GM21526 (cell line): Measurements from ENCODE around the gene THEM4.

Source experiments
- ATAC-seq: cut with Tn5 transposase; IDR thresholded peaks from one replicate; pipeline ENCODE4 v1.9.1; 2021; ENCODE audit warnings: moderate library complexity; ENCODE audit not compliant: unreplicated experiment, low FRiP score

THEM4 gene

DNA sequence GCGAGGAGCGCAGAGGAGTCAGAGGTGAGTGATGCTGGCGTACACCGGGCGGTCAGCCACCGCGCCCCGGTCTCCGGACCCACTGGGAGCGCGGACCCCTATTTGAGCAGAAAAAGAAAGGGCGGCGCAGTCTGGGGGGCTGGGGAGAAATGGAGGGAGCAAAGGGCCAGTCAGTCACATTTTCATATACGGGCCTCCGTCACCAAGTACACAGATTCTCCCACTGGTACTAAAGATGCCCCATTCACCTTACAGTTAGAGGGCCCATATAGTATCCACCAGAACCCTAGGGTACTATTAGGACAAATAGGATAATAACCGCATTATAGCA lies 70.3 kb downstream of the THEM4 start:
- ATAC-seq, result no peak

GRCh38 chr1:151838222-151839081 lies 70.9 kb downstream of the THEM4 start:
- no peak for ATAC-seq

DNA sequence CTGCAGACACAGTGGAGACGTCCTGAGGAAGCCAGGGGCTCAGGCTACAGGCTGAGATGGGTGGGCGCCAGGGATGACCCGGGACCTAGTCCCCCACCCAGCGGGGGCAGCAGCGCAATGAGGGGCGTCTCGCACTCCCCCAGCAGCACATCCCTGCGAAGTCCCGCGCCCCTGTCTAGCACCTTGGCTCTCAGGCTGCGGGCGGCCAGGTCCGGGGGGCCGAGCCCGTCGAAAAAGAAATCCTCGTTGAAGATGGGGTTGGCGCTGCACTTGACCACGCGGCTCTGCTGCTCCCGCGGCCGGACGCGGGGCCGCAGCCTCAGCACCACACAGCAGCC lies 71.5 kb downstream of the THEM4 start:
- no peak for ATAC-seq

DNA sequence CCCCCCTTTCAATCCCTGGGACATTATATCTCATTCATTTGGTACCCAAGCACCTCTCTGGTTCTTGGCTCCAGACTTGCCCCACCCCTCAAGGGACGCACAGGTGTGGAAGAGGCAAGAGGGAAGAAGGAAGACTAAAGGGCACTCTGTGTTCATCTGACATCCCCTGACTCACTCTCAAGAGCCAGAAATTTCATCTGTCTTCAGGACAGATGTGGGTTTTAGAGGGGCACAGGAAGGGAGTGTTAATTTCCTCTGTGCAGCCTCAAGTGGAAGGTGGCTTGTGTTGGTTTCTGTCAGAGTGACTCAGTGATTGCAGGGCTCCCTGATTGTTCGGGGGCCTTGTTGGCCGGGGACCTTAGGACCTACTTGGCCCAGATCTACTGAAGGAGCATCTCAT lies 72.1 kb downstream of the THEM4 start:
- no peak for ATAC-seq

- no peak for ATAC-seq
These were observed 73.7 kb downstream of the THEM4 start for GRCh38 chr1:151835596-151835995.

- no peak for ATAC-seq
These were observed 75.1 kb downstream of the THEM4 start for GRCh38 chr1:151834239-151834638.

DNA sequence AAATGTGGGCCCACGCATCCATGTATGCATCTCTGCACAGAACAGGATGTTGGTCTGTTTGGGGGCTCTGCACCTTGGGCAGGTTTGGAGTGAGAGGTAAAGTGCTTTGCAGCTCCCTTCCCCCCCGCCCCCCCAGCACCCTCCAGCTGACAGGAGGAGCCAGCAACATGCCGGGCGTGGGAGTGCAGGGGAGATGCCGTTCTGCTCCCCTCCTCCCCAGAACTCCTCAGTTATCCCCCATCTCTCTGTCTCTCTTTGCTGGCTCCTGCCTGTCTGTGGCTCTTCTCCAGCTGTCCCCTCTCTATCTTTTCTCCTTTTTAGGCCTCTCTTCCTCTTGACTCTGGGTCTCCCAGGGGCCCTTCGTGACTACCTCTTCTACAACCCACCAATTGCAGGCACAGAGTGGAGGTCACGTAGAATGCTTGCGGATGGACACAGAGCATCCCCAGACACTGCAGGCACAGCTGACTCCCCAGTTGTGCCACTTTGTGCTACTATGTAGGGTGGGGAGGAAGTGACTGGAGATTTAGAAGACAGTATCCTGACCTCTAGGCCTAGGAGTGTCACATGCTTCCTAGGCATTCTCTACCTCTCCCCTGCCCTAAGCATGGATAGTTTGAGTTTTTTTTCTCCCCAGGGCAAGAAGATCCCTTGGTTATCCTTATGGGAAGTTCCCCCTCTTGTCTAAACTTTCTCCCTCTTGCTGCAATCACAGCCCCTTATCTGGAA lies 76.0 kb downstream of the THEM4 start:
- no peak for ATAC-seq

DNA sequence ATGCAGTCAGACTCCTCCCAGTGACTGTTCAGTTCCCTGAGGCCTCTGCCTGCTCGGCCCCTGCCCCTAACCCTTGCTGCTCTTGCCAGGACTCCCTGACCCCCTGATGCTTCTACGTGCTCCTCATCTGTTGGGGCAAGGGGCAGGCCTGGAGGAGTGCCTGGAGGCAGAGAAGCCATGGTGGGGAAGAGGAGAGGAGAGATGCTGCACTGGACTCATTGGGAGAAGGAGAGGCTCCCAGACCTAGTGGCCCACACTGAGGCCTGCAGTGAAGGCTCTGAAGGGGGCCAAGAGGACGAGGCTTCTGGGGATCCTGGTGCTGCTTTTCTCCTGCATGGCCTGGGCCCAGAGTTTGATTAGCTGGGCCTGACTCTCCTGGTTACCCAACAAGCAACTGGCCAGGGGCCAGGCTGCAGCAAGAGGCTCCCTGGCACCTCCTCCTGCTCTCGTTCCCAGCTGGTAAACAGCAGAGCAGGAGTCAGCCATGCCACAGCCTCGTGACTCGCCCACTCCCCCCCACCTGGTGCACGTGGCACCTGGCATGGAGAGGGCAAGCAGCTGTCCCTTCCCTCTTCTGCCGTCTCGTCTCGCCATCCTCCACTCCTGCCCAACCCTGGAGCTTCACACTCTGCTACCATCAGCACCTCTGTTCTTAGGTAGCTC lies 76.9 kb downstream of the THEM4 start:
- no peak for ATAC-seq

DNA sequence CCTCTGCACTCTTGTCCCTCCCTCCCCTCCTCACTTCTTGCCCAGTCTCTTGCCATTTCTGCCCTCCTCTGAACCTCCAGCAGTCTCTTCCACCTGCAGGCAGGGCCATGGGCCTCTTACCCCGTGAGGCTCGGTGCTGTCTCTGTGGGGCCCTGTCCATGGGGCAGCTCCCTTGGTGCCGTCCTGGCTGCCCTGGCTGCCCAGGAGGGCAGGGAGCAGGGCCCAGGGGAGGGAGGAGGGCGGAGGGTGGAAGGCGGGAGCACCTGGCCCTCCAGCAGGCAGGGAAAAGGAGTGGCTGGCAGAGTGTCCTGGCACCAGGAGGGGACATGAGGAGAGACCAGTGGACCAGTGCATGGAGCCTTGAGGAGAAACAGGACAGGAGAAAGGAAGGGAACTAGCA lies 77.7 kb downstream of the THEM4 start, which contains the start of gene RORC:
Gene RORC (minus strand): TSS at position 198 of the 400 bp plus-strand sequence. CDS start 38 bp downstream, at position 160.
- ATAC-seq, result no peak

DNA sequence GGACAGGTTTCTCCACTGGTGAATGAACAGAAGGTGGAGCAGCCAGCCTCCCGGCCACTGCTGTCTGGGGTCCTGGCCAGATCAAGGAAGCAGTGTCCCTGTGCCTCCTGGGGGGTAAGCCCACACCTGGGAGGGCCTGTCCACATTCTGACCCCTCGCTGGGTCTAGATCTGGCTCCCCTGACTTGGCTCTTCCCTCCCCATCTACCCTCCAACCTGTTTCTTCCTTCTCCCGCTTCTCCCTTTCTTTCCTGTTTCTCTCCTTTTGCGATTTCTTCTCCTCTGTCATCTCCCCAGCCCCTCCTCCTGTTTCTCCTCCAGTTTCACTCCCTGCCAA lies 78.1 kb downstream of the THEM4 start:
- ATAC-seq, result no peak

DNA sequence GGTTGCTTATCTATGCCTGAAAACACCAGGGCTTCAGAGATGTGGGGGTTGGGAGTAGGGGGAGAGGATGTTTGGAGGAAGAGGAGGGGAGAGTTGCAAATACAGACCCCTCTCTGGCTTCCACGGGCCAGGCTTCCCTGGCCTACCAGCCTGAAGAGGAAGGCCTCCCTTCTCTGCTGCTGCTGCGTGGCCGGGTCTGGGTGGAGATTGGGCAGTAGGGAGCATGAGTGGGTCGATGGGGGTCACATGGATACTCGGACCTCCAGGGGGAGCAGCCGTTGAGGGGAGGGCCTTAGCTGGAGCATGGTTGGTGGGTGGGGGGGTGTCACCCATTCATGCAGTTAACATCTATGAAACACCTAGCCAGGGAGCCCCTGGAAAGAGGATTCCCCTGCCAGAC lies 79.3 kb downstream of the THEM4 start:
- no peak for ATAC-seq

DNA sequence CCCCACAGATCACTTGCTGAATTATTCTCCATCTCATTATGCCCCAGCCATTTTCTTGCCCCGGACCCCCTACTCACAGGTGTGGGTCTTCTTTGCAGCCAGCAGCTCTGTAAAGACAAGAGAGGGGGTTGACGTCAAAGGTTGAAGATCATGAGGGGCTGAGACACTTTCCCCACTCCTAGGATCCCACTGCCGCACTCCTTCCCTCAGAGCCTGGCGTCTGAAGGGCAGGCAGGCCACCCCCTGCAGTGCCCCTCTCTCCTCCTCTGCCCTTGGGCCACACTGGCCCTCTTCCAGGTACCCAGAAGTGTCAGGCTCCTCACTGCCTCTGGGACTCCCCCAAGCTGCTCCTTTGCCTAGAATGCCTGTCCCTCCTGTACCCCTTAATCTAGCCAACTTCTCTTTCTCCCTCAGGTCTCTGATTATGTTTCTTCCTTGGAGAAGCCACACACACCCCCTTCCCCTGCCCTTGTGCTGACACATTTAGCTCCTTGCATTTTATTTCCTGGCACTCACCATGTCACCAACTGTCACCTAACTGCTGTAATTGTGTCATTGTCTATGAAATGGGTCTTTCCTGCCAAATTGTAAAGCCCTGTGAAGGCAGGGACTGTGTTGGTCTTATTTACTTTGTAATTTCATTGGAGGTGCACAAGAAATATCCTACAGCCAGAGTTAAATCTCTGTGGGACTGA lies 79.8 kb downstream of the THEM4 start:
- ATAC-seq, result no peak

- ATAC-seq, result no peak
These were observed 80.4 kb downstream of the THEM4 start for GRCh38 chr1:151828921-151829320.

DNA sequence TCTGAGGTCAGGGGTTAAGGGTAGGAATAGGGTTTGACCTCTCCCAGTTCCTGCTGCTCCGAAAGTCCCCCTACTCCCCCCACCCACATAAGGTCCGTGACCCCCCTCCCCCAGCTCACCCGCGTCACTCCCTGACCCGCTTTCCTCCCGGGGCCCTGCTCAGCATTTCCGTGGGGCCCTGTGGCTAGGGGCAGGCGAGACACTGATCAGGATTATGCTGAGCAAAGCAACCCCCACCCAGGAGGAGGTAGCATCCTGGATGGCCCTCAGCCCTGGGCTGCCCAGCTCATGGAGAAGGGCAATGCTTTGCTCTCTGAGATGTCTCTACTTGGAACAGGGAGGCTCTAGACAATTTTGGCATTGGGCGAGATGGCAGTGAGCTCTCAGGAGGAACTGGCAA lies 81.5 kb downstream of the THEM4 start:
- no peak for ATAC-seq

DNA sequence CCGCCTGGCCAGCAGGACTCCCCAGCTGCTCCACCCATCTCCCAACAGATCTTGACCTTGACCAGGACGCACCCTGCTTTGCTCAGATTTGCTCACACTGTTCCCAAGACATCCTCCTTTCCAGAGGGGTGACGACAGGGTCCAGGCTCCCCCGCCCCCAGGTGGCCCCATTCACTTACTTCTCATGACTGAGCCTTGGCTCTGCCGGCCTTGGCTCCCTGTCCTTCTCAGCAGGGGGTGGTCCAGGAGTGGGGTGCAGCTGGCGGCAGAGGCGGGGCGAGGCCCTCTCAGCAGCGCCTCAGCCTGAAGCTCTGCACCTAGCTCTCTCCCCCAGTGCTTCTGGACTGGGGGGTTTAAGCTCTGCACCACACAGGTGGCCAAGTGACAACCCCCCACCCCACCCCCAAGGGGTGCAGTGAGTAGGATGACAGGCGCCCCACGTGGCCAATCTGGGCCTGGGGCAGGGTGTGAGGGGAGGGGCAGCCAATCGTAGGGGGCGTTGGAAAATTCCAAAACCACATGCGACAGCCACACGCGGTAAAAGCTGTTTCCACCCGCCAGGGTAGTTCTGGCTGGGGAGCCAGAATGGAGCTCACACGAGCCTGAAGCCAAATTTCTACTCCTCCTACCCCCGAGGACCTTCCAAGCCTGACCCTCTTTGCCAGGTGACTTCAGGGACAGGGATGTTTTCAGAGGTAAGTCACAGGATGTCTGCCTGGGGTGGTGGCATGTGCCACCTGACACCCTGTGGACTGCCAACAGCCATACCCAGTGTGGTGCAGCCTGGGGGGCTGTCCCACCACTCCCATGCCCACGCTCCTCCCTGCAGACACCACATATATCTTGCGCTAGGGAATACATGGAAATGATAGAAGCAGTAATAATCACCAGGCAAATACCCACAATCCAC lies 83.3 kb downstream of the THEM4 start:
- ATAC-seq, result no peak

GRCh38 chr1:151825204-151825603 lies 84.1 kb downstream of the THEM4 start:
- ATAC-seq, result no peak
